IPS-18c (cell line): Measurements from ENCODE around the gene ADAMTS8.

ENCODE experiments used
- H3K4me3 ChIP-seq: 2 replicates; pipeline ENCODE4 v1.7.0; 2013; ENCODE audit warnings: low read depth, mild to moderate bottlenecking, low read length, moderate library complexity; ENCODE audit not compliant: insufficient read depth
- H3K9me3 ChIP-seq: one replicate; pipeline ENCODE4 v1.6.1; 2013; ENCODE audit warnings: mild to moderate bottlenecking, low read length, moderate library complexity; ENCODE audit not compliant: control insufficient read depth, insufficient read depth

ADAMTS8 gene

GRCh38 chr11:130428316-130429119 is at the start of gene ADAMTS8:
Gene ADAMTS8 (minus strand): TSS chr11:130428609. CDS start chr11:130428286, 323 bp downstream.
- Histone ChIP-seq H3K9me3 (no peaks in the 10 kb centered on the region), H3K4me3 (peak within 1 kb of the TSS; percentile 51)

DNA sequence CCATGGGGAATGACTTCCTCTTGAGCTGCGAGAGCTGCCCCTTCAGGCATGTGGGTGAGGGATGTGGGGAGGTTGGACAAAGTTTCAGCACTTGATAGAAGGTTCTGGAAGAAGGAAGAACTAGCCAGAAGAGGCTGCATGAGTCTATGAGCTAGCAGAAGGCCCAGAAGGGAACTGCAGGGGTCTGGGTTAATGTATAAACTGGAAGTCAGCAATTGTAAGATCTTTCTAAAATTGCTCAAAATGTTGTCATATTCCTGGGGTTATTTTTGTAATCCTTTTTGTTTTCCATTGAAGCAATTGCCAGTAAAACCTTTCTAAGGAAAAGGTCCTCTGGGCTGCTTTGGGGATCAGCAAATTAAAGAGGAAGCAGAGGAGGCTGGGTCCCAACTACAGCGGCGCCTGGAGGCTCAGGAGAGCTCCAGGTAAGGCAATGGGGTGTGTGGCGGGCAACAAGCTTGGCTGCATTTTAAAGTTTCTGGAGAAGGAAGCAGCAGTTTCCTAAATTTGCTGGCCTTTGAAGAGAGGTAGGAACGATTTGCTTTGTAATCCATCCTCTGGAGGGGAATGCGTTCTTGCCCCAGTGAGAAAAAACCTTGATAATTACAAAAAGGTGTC is 49.3 kb upstream of the ADAMTS8 start:
- Histone ChIP-seq H3K9me3 (peaks cover 3% of the 10 kb centered on the region), H3K4me3 (no peak overlapping the region)

DNA sequence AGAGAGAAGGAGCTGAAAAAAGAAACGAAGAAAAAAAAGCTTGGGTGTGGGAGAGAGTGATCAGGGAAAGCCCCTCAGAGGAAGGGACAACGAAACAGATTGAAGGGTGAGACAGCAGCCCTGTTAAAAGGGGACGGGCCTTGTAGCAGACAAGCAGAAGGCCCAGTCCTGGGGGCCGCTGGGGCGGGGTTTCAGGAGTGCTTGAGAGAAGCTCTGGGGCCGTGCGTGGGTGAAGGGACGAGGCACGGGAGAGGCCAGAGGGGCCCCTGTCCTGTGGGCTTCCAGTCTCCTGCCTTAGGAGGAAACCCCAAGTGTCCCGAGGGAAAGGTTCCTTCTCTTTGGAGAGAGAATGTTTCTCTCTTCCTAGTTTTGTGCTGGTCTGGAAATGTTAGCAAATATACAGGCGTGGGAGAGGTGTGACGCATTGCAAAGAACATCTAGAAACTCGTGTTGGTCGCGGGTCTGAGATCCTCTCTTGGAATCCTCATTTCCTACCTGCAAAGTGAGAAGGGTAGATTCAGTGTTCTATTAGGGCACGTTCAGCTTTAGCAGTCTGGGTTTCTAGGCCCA is 48.6 kb upstream of the ADAMTS8 start:
- H3K4me3 ChIP-seq: no peak overlapping the region
- peaks cover 3% of the 10 kb centered on the region for H3K9me3 ChIP-seq

GRCh38 chr11:130476200-130476921 is 48.0 kb upstream of the ADAMTS8 start:
- peaks cover 3% of the 10 kb centered on the region for H3K9me3 ChIP-seq
- H3K4me3 ChIP-seq: no peak overlapping the region

DNA sequence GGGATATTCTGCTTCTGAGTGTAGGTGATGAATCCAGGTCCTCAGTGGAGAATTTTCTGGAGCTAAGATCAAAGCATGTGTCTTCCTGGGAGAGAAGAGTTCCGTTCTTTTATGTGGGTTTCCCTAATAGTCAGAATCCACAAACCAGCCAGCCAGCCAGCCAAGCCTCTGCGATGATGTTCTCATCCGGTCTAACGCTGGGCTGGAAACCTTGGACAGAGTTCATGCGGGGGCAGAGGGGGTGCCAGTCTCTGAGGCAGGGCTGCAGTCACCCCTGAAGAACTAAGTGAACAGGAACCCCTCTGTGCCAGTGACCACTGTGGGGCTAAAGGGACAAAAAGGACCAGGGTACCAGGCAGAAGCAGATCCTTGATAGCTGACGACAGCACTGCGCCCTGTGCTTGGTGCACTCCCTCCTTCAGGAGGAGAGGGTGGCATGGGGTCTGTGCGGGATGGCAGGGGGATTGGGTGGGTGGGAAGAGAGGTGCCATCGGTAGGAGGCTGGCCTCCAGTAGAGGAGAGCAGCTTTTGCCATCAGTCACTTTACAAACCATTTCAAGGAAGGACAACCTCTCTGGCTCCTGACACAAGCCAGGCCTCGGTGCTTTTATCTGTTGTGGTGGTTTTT is 47.1 kb upstream of the ADAMTS8 start:
- peaks cover 3% of the 10 kb centered on the region for H3K9me3 ChIP-seq
- no peak overlapping the region for H3K4me3 ChIP-seq

- H3K4me3 ChIP-seq: no peak overlapping the region
- peaks cover 3% of the 10 kb centered on the region for H3K9me3 ChIP-seq
Measured at GRCh38 chr11:130474637-130475400, 46.4 kb upstream of the ADAMTS8 start.

DNA sequence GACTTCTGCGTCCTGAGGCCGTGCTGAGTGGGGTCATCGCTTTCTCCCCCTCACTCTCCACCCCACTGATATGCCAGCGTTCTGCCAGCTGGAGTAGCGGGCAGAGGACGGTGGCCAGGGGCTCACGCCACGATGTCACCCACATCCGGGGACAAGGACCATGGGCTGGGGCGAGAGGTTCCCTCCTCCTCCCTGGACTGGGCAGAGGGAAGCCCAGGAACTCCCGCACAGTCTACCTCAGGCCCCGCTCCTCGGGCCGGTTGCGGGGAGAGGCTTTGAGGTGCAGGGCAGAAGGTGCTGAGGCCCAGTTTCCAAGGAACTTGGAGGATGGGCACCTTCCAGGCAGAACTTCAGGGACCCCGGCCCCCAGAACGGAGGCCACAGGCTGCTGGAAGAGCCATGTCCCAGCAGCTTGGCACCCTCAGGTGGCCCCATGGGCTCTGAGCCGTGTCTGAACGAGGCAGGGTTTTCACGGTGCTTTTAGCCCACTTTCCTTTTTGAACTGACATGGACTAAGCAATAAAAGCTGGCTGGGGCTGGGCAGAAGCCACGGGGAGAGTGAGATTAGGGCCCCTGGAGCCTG is 45.5 kb upstream of the ADAMTS8 start:
- H3K4me3 ChIP-seq: no peak overlapping the region
- H3K9me3 ChIP-seq: peaks cover 3% of the 10 kb centered on the region

- no peak overlapping the region for H3K4me3 ChIP-seq
- no peaks in the 10 kb centered on the region for H3K9me3 ChIP-seq
Measured at GRCh38 chr11:130473056-130473794, 44.8 kb upstream of the ADAMTS8 start.

DNA sequence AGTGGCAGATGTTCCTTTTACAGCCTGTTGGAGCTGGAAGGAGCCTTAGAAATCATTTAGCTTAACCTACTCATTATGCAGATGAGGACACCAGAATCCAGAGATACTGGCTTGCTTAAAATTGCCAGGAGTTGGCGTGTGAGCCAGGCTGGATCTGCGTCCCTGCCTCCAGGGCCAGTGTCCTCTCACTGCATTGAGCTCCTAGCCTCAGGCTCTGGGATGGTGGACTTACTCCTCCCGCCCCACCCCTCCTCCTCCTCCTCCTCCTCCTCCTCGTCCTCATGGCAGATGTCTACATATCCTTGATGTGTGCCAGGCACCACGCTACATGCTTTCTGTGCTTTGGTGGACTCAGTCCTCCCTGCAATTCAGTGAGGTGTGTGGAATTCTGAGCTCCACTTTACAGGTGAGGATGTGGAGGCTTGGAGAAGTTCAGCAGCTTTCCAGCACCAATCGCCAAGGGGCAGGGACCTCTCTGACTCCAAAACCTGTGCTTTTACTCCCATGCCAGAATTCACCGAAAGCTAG is 44.1 kb upstream of the ADAMTS8 start:
- Histone ChIP-seq H3K9me3 (no peaks in the 10 kb centered on the region), H3K4me3 (no peak overlapping the region)

DNA sequence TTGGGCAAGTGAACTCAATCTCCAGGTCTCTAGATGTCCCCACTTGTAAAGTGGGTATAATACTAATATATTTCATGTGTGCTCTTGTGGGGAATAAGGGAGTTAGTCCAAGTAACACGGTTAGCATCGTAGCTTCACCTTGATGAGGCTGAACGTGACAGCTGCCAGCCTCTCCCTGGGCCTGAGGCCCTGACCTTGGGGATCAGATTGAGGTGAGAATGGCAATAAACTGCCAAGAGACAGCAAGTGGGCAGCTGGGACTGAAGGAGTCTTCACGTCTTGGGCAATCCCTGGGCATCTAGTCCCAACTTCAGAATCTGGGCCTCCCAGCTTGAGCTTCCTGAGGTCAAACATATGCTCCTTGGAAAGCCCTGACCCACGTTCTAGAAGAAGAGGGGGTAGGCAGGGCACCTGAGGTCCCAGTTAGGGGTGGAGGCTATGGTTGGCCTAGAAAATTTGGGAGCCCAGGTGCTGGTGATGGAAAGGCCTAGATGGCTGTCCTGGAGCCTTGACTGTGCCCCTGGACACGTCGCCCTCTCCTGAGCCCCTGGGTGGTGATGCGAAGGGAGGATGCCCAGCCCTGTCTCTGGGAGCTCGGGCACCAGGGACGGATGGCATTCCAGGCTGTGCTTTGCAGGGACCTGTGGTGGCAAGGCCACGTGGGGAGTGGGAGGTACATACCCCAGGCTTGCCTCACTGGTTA is 43.5 kb upstream of the ADAMTS8 start:
- H3K9me3 ChIP-seq: no peaks in the 10 kb centered on the region
- H3K4me3 ChIP-seq: no peak overlapping the region

GRCh38 chr11:130470832-130471706 is 42.7 kb upstream of the ADAMTS8 start:
- H3K4me3 ChIP-seq: no peak overlapping the region
- no peaks in the 10 kb centered on the region for H3K9me3 ChIP-seq

- Histone ChIP-seq H3K4me3 (no peak overlapping the region), H3K9me3 (no peaks in the 10 kb centered on the region)
Measured at GRCh38 chr11:130469181-130469580, 40.8 kb upstream of the ADAMTS8 start.

DNA sequence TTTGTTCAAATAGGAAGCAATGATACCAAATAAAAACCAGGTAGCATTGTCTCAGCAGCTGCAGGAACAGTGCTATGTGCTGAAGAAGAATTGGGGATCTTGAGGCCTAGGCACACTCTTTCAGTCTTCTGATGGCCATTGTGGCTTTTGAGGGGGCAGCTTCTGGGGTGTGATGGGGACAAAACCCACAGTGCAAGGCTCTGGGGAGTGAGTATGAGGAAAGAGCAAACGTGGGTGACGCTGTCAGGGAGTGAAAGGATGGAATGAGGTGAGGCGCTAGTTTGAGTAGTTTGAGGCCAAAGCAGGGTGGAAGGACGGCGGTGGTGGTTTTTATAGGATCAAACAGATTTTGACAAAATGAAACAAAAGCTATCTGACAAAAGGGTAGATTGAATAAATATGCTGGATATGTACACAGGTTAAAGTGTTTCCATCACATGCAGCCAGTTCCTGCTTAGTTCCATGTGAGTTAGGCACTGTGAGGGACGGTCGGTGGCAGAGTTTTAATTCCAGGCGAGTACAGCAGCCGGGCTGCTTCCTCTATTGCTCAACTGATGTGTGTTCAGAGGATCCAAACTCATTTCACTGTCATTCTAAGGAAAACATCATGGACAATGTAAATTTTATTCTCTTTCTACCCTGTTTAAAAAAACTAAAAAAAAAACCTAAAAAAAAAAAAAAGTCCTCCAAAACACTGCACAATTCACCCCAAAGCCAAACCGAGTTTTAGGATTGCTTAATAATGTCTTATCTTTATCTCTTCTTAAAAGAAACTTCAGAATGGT is 38.9 kb upstream of the ADAMTS8 start:
- Histone ChIP-seq H3K9me3 (no peaks in the 10 kb centered on the region), H3K4me3 (no peak overlapping the region)

GRCh38 chr11:130465263-130465662 is 36.9 kb upstream of the ADAMTS8 start:
- Histone ChIP-seq H3K9me3 (no peaks in the 10 kb centered on the region), H3K4me3 (no peak overlapping the region)
